Measurements from ENCODE around the gene RPS6KB2. TPM values are rescaled to one million over a fixed set of nuclear protein-coding genes. Genes with fewer than 3 reads are reported as not detected.

Gene RPS6KB2
- total and polyA plus RNA-seq, 9 of the 15 experiments (the other 6 are each of a cell fraction or from before 2014, with no cell fraction given), result 0.42 to 122 (median 82.6) TPM

DNA sequence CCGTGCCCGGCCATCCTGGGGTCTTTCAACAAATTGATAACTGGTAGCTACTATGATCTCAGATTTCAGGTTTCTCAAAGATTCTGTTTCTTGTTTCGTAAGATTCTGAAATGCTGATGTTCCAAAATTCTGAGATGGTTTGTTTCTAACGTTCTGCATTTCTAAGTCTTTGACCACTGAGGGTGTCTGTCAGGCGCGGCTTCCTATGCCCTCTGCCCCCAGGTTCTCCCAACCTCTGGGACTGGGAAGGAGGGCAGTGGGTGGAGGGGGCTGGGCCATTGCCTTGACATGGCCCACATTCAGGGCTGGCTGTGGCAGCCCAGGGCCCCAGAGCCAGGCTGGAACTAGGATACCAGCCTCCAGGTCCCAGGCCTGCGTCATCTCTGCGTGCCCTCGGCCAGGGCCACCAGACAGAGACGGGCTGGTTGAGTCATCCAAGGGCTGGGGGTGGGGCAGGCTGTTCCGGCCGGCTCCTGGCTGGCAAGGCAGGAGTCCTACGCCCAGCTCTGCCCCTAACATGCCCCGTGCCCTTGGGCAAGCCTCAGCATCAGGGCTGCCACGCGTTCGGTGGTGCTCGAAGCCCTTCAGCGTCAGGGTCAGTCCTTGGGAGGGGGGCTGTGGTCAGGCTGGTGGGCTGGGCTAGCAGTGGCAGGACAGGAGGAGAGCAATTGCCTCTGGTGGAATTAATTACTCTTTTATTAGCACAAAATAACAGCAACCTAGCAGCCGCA is 35.6 kb downstream of the RPS6KB2 start (continued):
- TF ChIP-seq ZBED1 (IDR thresholded peaks at IDR 0.05), result peak; percentile 62; the same call in 1 of the 2 replicates
- TF ChIP-seq ZNF140 (CRISPR knock-in tag; IDR thresholded peaks at IDR 0.05), result no peak
- TF ChIP-seq CHCHD3 (CRISPR knock-in tag; IDR thresholded peaks at IDR 0.05), result no peak
- TF ChIP-seq, protein P1, sequence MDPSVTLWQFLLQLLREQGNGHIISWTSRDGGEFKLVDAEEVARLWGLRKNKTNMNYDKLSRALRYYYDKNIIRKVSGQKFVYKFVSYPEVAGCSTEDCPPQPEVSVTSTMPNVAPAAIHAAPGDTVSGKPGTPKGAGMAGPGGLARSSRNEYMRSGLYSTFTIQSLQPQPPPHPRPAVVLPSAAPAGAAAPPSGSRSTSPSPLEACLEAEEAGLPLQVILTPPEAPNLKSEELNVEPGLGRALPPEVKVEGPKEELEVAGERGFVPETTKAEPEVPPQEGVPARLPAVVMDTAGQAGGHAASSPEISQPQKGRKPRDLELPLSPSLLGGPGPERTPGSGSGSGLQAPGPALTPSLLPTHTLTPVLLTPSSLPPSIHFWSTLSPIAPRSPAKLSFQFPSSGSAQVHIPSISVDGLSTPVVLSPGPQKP (CRISPR knock-in tag; IDR thresholded peaks at IDR 0.05), result no peak
- TF ChIP-seq NR1H2 (CRISPR knock-in tag; IDR thresholded peaks at IDR 0.05), result no peak
- TF ChIP-seq ZNF134 (CRISPR knock-in tag; conservative IDR thresholded peaks at IDR 0.05), result no peak
- TF ChIP-seq NR4A1 (CRISPR knock-in tag; IDR thresholded peaks at IDR 0.05), result no peak
- TF ChIP-seq NR4A1 (tag; IDR thresholded peaks at IDR 0.05), result peak; percentile 86
- TF ChIP-seq ZNF274 (IDR thresholded peaks at IDR 0.05; ENCODE audit: borderline replicate concordance, low read depth, low read length), result no peak
- no peak for TF ChIP-seq SIRT6 (IDR thresholded peaks at IDR 0.05; ENCODE audit: low read depth, low read length)
- peak; percentile 72; the same call in 1 of the 2 replicates for TF ChIP-seq ATF1 (CRISPR knock-in tag; IDR thresholded peaks at IDR 0.05)
- peak; percentile 95 for TF ChIP-seq ATF1 (tag; IDR thresholded peaks at IDR 0.05)
- TF ChIP-seq, protein P2, sequence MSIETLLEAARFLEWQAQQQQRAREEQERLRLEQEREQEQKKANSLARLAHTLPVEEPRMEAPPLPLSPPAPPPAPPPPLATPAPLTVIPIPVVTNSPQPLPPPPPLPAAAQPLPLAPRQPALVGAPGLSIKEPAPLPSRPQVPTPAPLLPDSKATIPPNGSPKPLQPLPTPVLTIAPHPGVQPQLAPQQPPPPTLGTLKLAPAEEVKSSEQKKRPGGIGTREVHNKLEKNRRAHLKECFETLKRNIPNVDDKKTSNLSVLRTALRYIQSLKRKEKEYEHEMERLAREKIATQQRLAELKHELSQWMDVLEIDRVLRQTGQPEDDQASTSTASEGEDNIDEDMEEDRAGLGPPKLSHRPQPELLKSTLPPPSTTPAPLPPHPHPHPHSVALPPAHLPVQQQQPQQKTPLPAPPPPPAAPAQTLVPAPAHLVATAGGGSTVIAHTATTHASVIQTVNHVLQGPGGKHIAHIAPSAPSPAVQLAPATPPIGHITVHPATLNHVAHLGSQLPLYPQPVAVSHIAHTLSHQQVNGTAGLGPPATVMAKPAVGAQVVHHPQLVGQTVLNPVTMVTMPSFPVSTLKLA (conservative IDR thresholded peaks at IDR 0.05), result peak in 1 of 2 experiments; percentile 60; a peak in 1 of 4 replicates
- TF ChIP-seq ZNF696 (CRISPR knock-in tag; conservative IDR thresholded peaks at IDR 0.05), result no peak
- no peak for TF ChIP-seq MCM3 (IDR thresholded peaks at IDR 0.05)
- TF ChIP-seq, protein P3, sequence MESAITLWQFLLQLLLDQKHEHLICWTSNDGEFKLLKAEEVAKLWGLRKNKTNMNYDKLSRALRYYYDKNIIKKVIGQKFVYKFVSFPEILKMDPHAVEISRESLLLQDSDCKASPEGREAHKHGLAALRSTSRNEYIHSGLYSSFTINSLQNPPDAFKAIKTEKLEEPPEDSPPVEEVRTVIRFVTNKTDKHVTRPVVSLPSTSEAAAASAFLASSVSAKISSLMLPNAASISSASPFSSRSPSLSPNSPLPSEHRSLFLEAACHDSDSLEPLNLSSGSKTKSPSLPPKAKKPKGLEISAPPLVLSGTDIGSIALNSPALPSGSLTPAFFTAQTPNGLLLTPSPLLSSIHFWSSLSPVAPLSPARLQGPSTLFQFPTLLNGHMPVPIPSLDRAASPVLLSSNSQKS (CRISPR knock-in tag; IDR thresholded peaks at IDR 0.05), result no peak

Data from K562 (cell line).